K562 (cell line): ENCODE measurements around the gene CST8. TPM values are rescaled to one million over a fixed set of nuclear protein-coding genes. Genes with fewer than 3 reads are reported as not detected.

Source experiments
- ATAC-seq: fragments of 200-7000 bp; cut with Tn5 transposase; 3 replicates; pipeline ENCODE4 v1.9.1; 2020; ENCODE audit warnings: moderate library complexity
- BruUV-seq: library from RNA; stranded (reverse); fragments of 400-500 nt; replicated peaks from 2 replicates; lab custom pipeline; 2021; lab: Mats Ljungman, UMichigan
- CTCF ChIA-PET: fragments of 300-600 bp; formaldehyde crosslinking; extraction: SDS; loops from one replicate; lab custom pipeline; 2021; ENCODE audit warnings: low intra/inter-chr PET ratio; lab: Yijun Ruan, JAX
- POLR2A ChIA-PET: fragments of 300-600, 350-650 bp; sonication (Branson Sonifier 250); formaldehyde crosslinking; extraction: SDS; loops from one replicate; lab custom pipeline; 2021; ENCODE audit warnings: antibody characterized with exemption, inconsistent platforms; lab: Yijun Ruan, JAX
- DNase-seq, 4 experiments: peaks; one replicate each; pipeline versions ENCODE4 v3.0.0 to v3.0.0-alpha.2; 2011 to 2018; ENCODE audit warnings: low spot score in 3 of 4, mixed read lengths in 3 of 4; ENCODE audit errors: extremely low read depth in 1 of 4
- FAIRE-seq: peaks from 2 replicates; lab custom pipeline; 2011; peaks lifted over from hg19 to GRCh38; lab: Jason Lieb, UNC
- H2AFZ ChIP-seq: 2 replicates; pipeline ENCODE4 v1.6.0; 2011; ENCODE audit warnings: low read depth, low read length, control low read depth, inconsistent platforms
- H3K27ac ChIP-seq: fragments of 200-600 bp; 3 replicates; pipeline ENCODE4 v1.8.0; 2011; ENCODE audit warnings: low read depth, mild to moderate bottlenecking, control low read depth, inconsistent platforms, low read length, moderate library complexity, mixed read lengths; ENCODE audit errors: extremely low read depth
- H3K27me3 ChIP-seq, 2 experiments: fragments of 300-600 bp in 1 of 2; 2 replicates in 1 of 2; 3 replicates in 1 of 2; pipeline versions ENCODE4 v1.6.0 to v1.8.0; 2011; ENCODE audit warnings: inconsistent platforms in 2 of 2, low read length in 2 of 2, mild to moderate bottlenecking in 1 of 2, mixed read lengths in 1 of 2, moderate library complexity in 1 of 2; ENCODE audit not compliant: control insufficient read depth in 2 of 2, insufficient read depth in 2 of 2
- H3K36me3 ChIP-seq: fragments of 300-600 bp; 3 replicates; pipeline ENCODE4 v1.8.0; 2011; ENCODE audit warnings: mild to moderate bottlenecking, low read length, inconsistent platforms; ENCODE audit not compliant: control insufficient read depth, insufficient read depth
- H3K4me1 ChIP-seq, 2 experiments: fragments of 200-600 bp in 1 of 2; replicated peaks in 1 of 2; 2 replicates in 1 of 2; 3 replicates in 1 of 2; pipeline versions ENCODE4 v1.5.1 to v1.8.0; 2011; ENCODE audit warnings: inconsistent platforms in 2 of 2, low read length in 2 of 2, mild to moderate bottlenecking in 1 of 2, mixed read lengths in 1 of 2, moderate library complexity in 1 of 2; ENCODE audit not compliant: control insufficient read depth in 2 of 2, insufficient read depth in 2 of 2
- H3K4me2 ChIP-seq: 2 replicates; pipeline ENCODE4 v1.6.1; 2011; ENCODE audit warnings: low read length, control low read depth, inconsistent platforms, mixed read lengths; ENCODE audit not compliant: insufficient read depth
- H3K4me3 ChIP-seq: fragments of 200-600 bp; sonication (generic), shearing (Covaris generic); 2 replicates; pipeline ENCODE4 v1.5.1; 2016; ENCODE audit warnings: control low read depth, inconsistent platforms
- H3K79me2 ChIP-seq: fragments of 200-600 bp; 3 replicates; pipeline ENCODE4 v1.8.0; 2011; ENCODE audit warnings: low read length, inconsistent platforms; ENCODE audit not compliant: control insufficient read depth, insufficient read depth
- H3K9ac ChIP-seq, 2 experiments: 2 replicates each; pipeline versions ENCODE4 v1.6.0 to v1.6.1; 2011; ENCODE audit warnings: low read depth in 2 of 2, low read length in 2 of 2, control low read depth in 1 of 2, inconsistent platforms in 1 of 2, mild to moderate bottlenecking in 1 of 2, mixed read lengths in 1 of 2; ENCODE audit not compliant: insufficient read depth in 1 of 2
- H3K9me1 ChIP-seq: one replicate; pipeline ENCODE4 v1.6.0; 2011; ENCODE audit warnings: inconsistent platforms, mild to moderate bottlenecking, low read length, moderate library complexity; ENCODE audit not compliant: control insufficient read depth, insufficient read depth
- H3K9me3 ChIP-seq: replicated peaks from 2 replicates; pipeline ENCODE4 v1.5.1; 2011; ENCODE audit warnings: low read depth, low read length, inconsistent platforms; ENCODE audit not compliant: control insufficient read depth, insufficient read depth
- H4K20me1 ChIP-seq: replicated peaks from 2 replicates; pipeline ENCODE4 v1.6.1; 2011; ENCODE audit warnings: low read length, inconsistent platforms, mixed read lengths; ENCODE audit not compliant: control insufficient read depth, insufficient read depth
- E2F3 ChIP-seq: fragments of 250-450 bp; sonication (Bioruptor Pico); IDR thresholded peaks from 2 replicates; pipeline ENCODE4 v1.4.0; 2020; ENCODE audit warnings: mild to moderate bottlenecking
- MCM5 ChIP-seq: fragments of 450-650 bp; IDR thresholded peaks from 2 replicates; pipeline ENCODE4 v1.6.1; 2016; ENCODE audit warnings: low read depth
- MTA1 ChIP-seq: fragments of 450-650 bp; IDR thresholded peaks from 2 replicates; pipeline ENCODE4 v1.6.1; 2017; ENCODE audit warnings: borderline replicate concordance
- NBN ChIP-seq: fragments of 450-650 bp; IDR thresholded peaks from 2 replicates; pipeline ENCODE4 v1.6.1; 2016; ENCODE audit warnings: low read depth, mild to moderate bottlenecking
- NR0B1 ChIP-seq: fragments of 450-650 bp; IDR thresholded peaks from one replicate; pipeline ENCODE4 v1.6.1; 2018; ENCODE audit warnings: mild to moderate bottlenecking, moderate library complexity; ENCODE audit not compliant: partially characterized antibody
- NR1H2 ChIP-seq: sonication (generic); formaldehyde crosslinking; IDR thresholded peaks from 2 replicates; pipeline ENCODE4 v1.4.0; 2020; ENCODE audit warnings: mild to moderate bottlenecking, missing genetic modification reagents
- NR2F6 ChIP-seq: fragments of 450-650 bp; formaldehyde crosslinking; IDR thresholded peaks from 2 replicates; pipeline ENCODE4 v1.4.0; 2020; ENCODE audit warnings: mild to moderate bottlenecking
- SP2 ChIP-seq: IDR thresholded peaks from 2 replicates; pipeline ENCODE4 v1.6.1; 2011; ENCODE audit warnings: mild to moderate bottlenecking, low read depth, low read length, moderate library complexity; ENCODE audit not compliant: poor library complexity, severe bottlenecking; ENCODE audit errors: extremely low read depth
- TAF15 ChIP-seq: fragments of 200-400 bp; formaldehyde crosslinking; IDR thresholded peaks from 2 replicates; pipeline ENCODE4 v1.6.1; 2017; ENCODE audit warnings: mild to moderate bottlenecking, low read depth, low read length, moderate library complexity
- TAF7 ChIP-seq: fragments of 450-650 bp; IDR thresholded peaks from 2 replicates; pipeline ENCODE4 v1.6.1; 2016; ENCODE audit warnings: missing genetic modification characterization, missing compliant biosample characterization
- ZNF551 ChIP-seq: fragments of 250-450 bp; sonication (Bioruptor Pico); IDR thresholded peaks from 2 replicates; pipeline ENCODE4 v1.5.0; 2021; ENCODE audit warnings: mild to moderate bottlenecking, moderate library complexity
- ZNF584 ChIP-seq: fragments of 200-800 bp; sonication (Bioruptor generic); IDR thresholded peaks from 2 replicates; pipeline ENCODE4 v1.6.1; 2016; ENCODE audit warnings: low read depth, mild to moderate bottlenecking, missing genetic modification characterization, missing compliant biosample characterization
- WGBS: fragments of 100-300 bp; shearing (Covaris generic); methylation state at CpG from one replicate; pipeline ENCODE4 v1.1.6; 2016; ENCODE audit warnings: low coverage, mixed read lengths; ENCODE audit not compliant: insufficient coverage; ENCODE audit errors: missing lambda C conversion rate; 5-methylcytosine and 5-hydroxymethylcytosine counted together
- in situ Hi-C: fragments of 300-500 bp; cut with MboI; formaldehyde crosslinking; loops from 4 replicates; pipeline ENCODE4 v1.15.0; 2018; ENCODE audit warnings: inconsistent platforms, mixed read lengths
- intact Hi-C: fragments of 100-400 bp; cut with micrococcal nuclease; formaldehyde crosslinking; loops from 2 replicates; pipeline ENCODE4 v1.14.2; 2022
- polyA plus RNA-seq, 8 experiments: library from polyadenylated mRNA; depleted of rRNA in 4 of 8; stranded (reverse) in 5 of 8; unstranded in 3 of 8; fragments of >200 nt; fragmentation: Nextera tagmentation in 2 of 8; fragmentation: Illumina TruSeq in 1 of 8; extraction: Ambion mirVana in 2 of 8; extraction: Trizol in 1 of 8; gene quantifications; 2 replicates each; pipeline versions ENCODE4 v1.2.1 to v1.2.3, GENCODE V29; 2011 to 2014; ENCODE audit warnings: inconsistent platforms in 1 of 8, missing spikeins in 1 of 8
- total RNA-seq, 7 experiments: library from RNA; depleted of rRNA in 6 of 7; stranded (reverse); fragments of >200 nt in 6 of 7; fragmentation: Illumina TruSeq in 2 of 7; extraction: Trizol in 2 of 7; gene quantifications; 2 replicates each; pipeline versions ENCODE4 v1.2.1 to v1.2.3, GENCODE V29; 2011 to 2021; ENCODE audit warnings: low replicate concordance in 1 of 7
- TF ChIP-seq, protein P1 (sequence below): fragments of 250-450 bp; sonication (Bioruptor Pico); IDR thresholded peaks from 2 replicates; pipeline ENCODE4 v1.9.0; 2021; ENCODE audit warnings: mild to moderate bottlenecking
- TF ChIP-seq, protein P2 (sequence below), 2 experiments: fragments of 250-450 bp in 1 of 2; fragments of 450-650 bp in 1 of 2; sonication (Bioruptor Pico) in 1 of 2; IDR thresholded peaks; 2 replicates each; pipeline versions ENCODE4 v1.6.1 to v1.8.0; 2016 to 2021; ENCODE audit warnings: mild to moderate bottlenecking in 2 of 2, moderate library complexity in 2 of 2, missing compliant biosample characterization in 1 of 2, missing genetic modification characterization in 1 of 2

Gene CST8
- total and polyA plus RNA-seq, 9 of the 15 experiments (the other 6 are each of a cell fraction or from before 2014, with no cell fraction given) = not detected

GRCh38 chr20:23497536-23497935 is 6.6 kb downstream of the CST8 start:
- TF ChIP-seq NR1H2 (CRISPR knock-in tag) (no peak), MTA1 (no peak), ZNF584 (CRISPR knock-in tag) (no peak), SP2 (no peak), ZNF551 (CRISPR knock-in tag) (no peak), NR0B1 (no peak), TAF7 (tag) (no peak), E2F3 (no peak), TAF15 (no peak), NBN (no peak), NR2F6 (CRISPR knock-in tag) (no peak), MCM5 (no peak)
- TF ChIP-seq, protein P1, sequence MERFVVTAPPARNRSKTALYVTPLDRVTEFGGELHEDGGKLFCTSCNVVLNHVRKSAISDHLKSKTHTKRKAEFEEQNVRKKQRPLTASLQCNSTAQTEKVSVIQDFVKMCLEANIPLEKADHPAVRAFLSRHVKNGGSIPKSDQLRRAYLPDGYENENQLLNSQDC (CRISPR knock-in tag) = no peak
- TF ChIP-seq, protein P2, sequence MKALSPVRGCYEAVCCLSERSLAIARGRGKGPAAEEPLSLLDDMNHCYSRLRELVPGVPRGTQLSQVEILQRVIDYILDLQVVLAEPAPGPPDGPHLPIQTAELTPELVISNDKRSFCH (CRISPR knock-in tag; IDR thresholded peaks at IDR 0.05) = no peak
- TF ChIP-seq, protein P2 (tag; IDR thresholded peaks at IDR 0.05) = no peak
- ATAC-seq (no peak), DNase-seq (no peak), FAIRE-seq (no peak)
- H3K4me2 ChIP-seq = no peak overlapping the region
- no peak overlapping the region for H3K4me3 ChIP-seq
- no peak overlapping the region for H3K27ac ChIP-seq
- no peaks in the 10 kb centered on the region for H4K20me1 ChIP-seq
- CTCF ChIA-PET = no interaction called here
- H3K4me1 ChIP-seq = peaks cover 0 to 7% of the 10 kb centered on the region in 2 experiments; a peak in 2 of 5 replicates
- H3K79me2 ChIP-seq = no peaks in the 10 kb centered on the region
- no peak overlapping the region for H2AFZ ChIP-seq
- POLR2A ChIA-PET = no interaction called here
- H3K27me3 ChIP-seq = peaks cover 2 to 10% of the 10 kb centered on the region in 2 experiments; a peak in 2 of 5 replicates
- in situ Hi-C loops = no loop called here
- no peak overlapping the region for H3K9ac ChIP-seq
- WGBS = 0% methylated on average over 1 of the region's 1 CpG
- intact Hi-C loops = no loop called here
- no peaks in the 10 kb centered on the region for H3K9me3 ChIP-seq
- no TSS peak for BruUV-seq
- H3K9me1 ChIP-seq = peaks cover 3% of the 10 kb centered on the region
- H3K36me3 ChIP-seq = no peaks in the 10 kb centered on the region
